Keratinocyte (primary cell): Measurements from ENCODE around the gene MT1E. TPM values are rescaled to one million over a fixed set of nuclear protein-coding genes. Genes with fewer than 3 reads are reported as not detected.

ENCODE experiments used
- DNase-seq: peaks from one replicate; pipeline ENCODE4 v3.0.0-alpha.2; 2011; ENCODE audit warnings: low read depth, missing footprints, low spot score
- FAIRE-seq: peaks from 2 replicates; lab custom pipeline; 2011; peaks lifted over from hg19 to GRCh38; lab: Jason Lieb, UNC
- H2AFZ ChIP-seq: 2 replicates; pipeline ENCODE4 v1.6.0; 2012; ENCODE audit warnings: low read length, control low read depth, inconsistent platforms; ENCODE audit not compliant: control insufficient read depth
- H3K27ac ChIP-seq: 2 replicates; pipeline ENCODE4 v1.5.1; 2011; ENCODE audit warnings: low read length; ENCODE audit not compliant: control insufficient read depth, insufficient read depth
- H3K27me3 ChIP-seq: 3 replicates; pipeline ENCODE4 v1.6.0; 2011; ENCODE audit warnings: low read length; ENCODE audit not compliant: control insufficient read depth, insufficient read depth; ENCODE audit errors: extremely low read depth
- H3K36me3 ChIP-seq, 2 experiments: 2 replicates in 1 of 2; 3 replicates in 1 of 2; pipeline ENCODE4 v1.5.1; 2011; ENCODE audit warnings: low read length in 2 of 2, mild to moderate bottlenecking in 1 of 2; ENCODE audit not compliant: control insufficient read depth in 2 of 2, insufficient read depth in 2 of 2; ENCODE audit errors: extremely low read depth in 1 of 2
- H3K4me1 ChIP-seq: 3 replicates; pipeline ENCODE4 v1.5.1; 2011; ENCODE audit warnings: low read length; ENCODE audit not compliant: control insufficient read depth, insufficient read depth; ENCODE audit errors: extremely low read depth
- H3K4me2 ChIP-seq: 3 replicates; pipeline ENCODE4 v1.6.0; 2011; ENCODE audit warnings: low read depth, low read length; ENCODE audit not compliant: control insufficient read depth, insufficient read depth; ENCODE audit errors: extremely low read depth
- H3K4me3 ChIP-seq, 3 experiments: fragments of 200-600 bp in 1 of 3; sonication (generic) in 1 of 3; 2 replicates in 2 of 3; 3 replicates in 1 of 3; pipeline ENCODE4 v1.5.1; 2011 to 2016; ENCODE audit warnings: low read length in 3 of 3, mild to moderate bottlenecking in 3 of 3, control low read depth in 2 of 3, inconsistent platforms in 1 of 3, low read depth in 1 of 3, mixed read lengths in 1 of 3, mixed run types in 1 of 3, moderate library complexity in 1 of 3; ENCODE audit not compliant: control insufficient read depth in 2 of 3, insufficient read depth in 2 of 3; ENCODE audit errors: extremely low read depth in 1 of 3
- H3K79me2 ChIP-seq: 2 replicates; pipeline ENCODE4 v1.6.0; 2012; ENCODE audit warnings: low read length; ENCODE audit not compliant: control insufficient read depth, insufficient read depth
- H3K9ac ChIP-seq: 3 replicates; pipeline ENCODE4 v1.6.0; 2011; ENCODE audit warnings: low read length; ENCODE audit not compliant: control insufficient read depth, insufficient read depth; ENCODE audit errors: extremely low read depth
- H3K9me1 ChIP-seq: 3 replicates; pipeline ENCODE4 v1.6.0; 2011; ENCODE audit warnings: low read length; ENCODE audit not compliant: control insufficient read depth, insufficient read depth; ENCODE audit errors: extremely low read depth
- H3K9me3 ChIP-seq: 2 replicates; pipeline ENCODE4 v1.5.1; 2012; ENCODE audit warnings: low read depth, low read length; ENCODE audit not compliant: control insufficient read depth
- H4K20me1 ChIP-seq: 3 replicates; pipeline ENCODE4 v1.6.0; 2011; ENCODE audit warnings: low read length; ENCODE audit not compliant: control insufficient read depth, insufficient read depth; ENCODE audit errors: extremely low read depth
- EZH2 ChIP-seq: IDR thresholded peaks from one replicate; pipeline ENCODE4 v1.6.1; 2012; ENCODE audit warnings: inconsistent platforms, mild to moderate bottlenecking, low read length, moderate library complexity
- dilution Hi-C: fragments of 300-500 bp; cut with MboI; formaldehyde crosslinking; loops from one replicate; pipeline ENCODE4 v1.7.0; 2020; ENCODE audit warnings: low sequenced_read_pairs; ENCODE audit not compliant: extremely low pct_ligation_motif_present
- polyA plus RNA-seq, 5 experiments: library from polyadenylated mRNA; depleted of rRNA in 3 of 5; stranded (reverse) in 3 of 5; stranded (forward) in 1 of 5; unstranded in 1 of 5; fragments of >200 nt; gene quantifications; 1 replicate in 1 of 5; 2 replicates in 3 of 5; 3 replicates in 1 of 5; pipeline versions ENCODE4 v1.2.1 to v1.2.3, GENCODE V29; 2011 to 2012; ENCODE audit warnings: missing spikeins in 2 of 5, low read depth in 1 of 5, low replicate concordance in 1 of 5
- TF ChIP-seq, protein P1 (sequence below), 3 experiments: IDR thresholded peaks in 1 of 3; conservative IDR thresholded peaks in 1 of 3; optimal IDR thresholded peaks in 1 of 3; 2 replicates in 2 of 3; 3 replicates in 1 of 3; pipeline versions ENCODE3 to v1.5.1; 2011; ENCODE audit warnings: low read length in 3 of 3, mild to moderate bottlenecking in 3 of 3, moderate library complexity in 2 of 3, control low read depth in 1 of 3, inconsistent platforms in 1 of 3; ENCODE audit not compliant: insufficient read depth in 2 of 3; ENCODE audit errors: extremely low read depth in 1 of 3

MT1E gene
- polyA plus RNA-seq, 1 donor (not counting 4 experiments of a cell fraction or from before 2014, with no cell fraction given) = 394 TPM

DNA sequence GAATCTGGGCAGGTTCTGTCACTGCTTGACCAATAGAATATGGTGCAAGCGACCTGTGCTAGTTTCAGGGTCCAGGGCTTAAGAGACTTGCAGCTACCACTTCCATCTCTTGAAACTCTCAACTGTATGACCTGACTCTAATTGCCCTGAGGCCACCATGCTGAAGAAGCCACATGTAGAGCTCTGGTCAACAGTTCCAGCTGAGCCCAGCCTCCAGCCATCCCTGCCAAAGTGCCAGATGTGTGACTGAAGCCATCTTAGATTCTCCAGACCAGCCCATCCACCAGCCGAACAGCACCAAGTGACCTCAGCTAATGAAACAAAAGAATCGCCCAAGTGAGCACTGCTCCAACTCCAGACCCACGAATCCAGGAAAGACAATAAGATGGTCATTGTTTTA, 20.6 kb upstream of the MT1E start:
- Histone ChIP-seq H3K27me3 (no peaks in the 10 kb centered on the region), H3K4me2 (no peak overlapping the region), H3K4me1 (peaks cover 33% of the 10 kb centered on the region), H2AFZ (no peak overlapping the region), H3K9ac (no peak overlapping the region), H3K4me3 (no peak overlapping the region), H3K36me3 (no peaks in the 10 kb centered on the region), H3K79me2 (no peaks in the 10 kb centered on the region), H4K20me1 (no peaks in the 10 kb centered on the region), H3K9me3 (no peaks in the 10 kb centered on the region), H3K9me1 (no peaks in the 10 kb centered on the region), H3K27ac (peak overlapping the region; percentile 95)
- dilution Hi-C loops = no loop called here
- FAIRE-seq (no peak), DNase-seq (no peak)
- no peak for TF ChIP-seq EZH2
- TF ChIP-seq, protein P1, sequence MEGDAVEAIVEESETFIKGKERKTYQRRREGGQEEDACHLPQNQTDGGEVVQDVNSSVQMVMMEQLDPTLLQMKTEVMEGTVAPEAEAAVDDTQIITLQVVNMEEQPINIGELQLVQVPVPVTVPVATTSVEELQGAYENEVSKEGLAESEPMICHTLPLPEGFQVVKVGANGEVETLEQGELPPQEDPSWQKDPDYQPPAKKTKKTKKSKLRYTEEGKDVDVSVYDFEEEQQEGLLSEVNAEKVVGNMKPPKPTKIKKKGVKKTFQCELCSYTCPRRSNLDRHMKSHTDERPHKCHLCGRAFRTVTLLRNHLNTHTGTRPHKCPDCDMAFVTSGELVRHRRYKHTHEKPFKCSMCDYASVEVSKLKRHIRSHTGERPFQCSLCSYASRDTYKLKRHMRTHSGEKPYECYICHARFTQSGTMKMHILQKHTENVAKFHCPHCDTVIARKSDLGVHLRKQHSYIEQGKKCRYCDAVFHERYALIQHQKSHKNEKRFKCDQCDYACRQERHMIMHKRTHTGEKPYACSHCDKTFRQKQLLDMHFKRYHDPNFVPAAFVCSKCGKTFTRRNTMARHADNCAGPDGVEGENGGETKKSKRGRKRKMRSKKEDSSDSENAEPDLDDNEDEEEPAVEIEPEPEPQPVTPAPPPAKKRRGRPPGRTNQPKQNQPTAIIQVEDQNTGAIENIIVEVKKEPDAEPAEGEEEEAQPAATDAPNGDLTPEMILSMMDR (optimal IDR thresholded peaks at IDR 0.05 in 1 of 3, IDR thresholded peaks at IDR 0.05 in 1 of 3, conservative IDR thresholded peaks at IDR 0.05 in 1 of 3; ENCODE audit: extremely low read depth in 1 of 3, insufficient read depth in 2 of 3, low read length in 3 of 3) = no peak

- peak overlapping the region; percentile 95 for H3K27ac ChIP-seq
- DNase-seq = no peak
- H3K9ac ChIP-seq = no peak overlapping the region
- H3K9me1 ChIP-seq = no peaks in the 10 kb centered on the region
- H3K9me3 ChIP-seq = no peaks in the 10 kb centered on the region
- TF ChIP-seq, protein P1 (optimal IDR thresholded peaks at IDR 0.05 in 1 of 3, IDR thresholded peaks at IDR 0.05 in 1 of 3, conservative IDR thresholded peaks at IDR 0.05 in 1 of 3; ENCODE audit: extremely low read depth in 1 of 3, insufficient read depth in 2 of 3, low read length in 3 of 3) = no peak
- no peak for TF ChIP-seq EZH2
- no peak overlapping the region for H3K4me3 ChIP-seq
- no peak overlapping the region for H2AFZ ChIP-seq
- no peak for FAIRE-seq
- no peaks in the 10 kb centered on the region for H3K27me3 ChIP-seq
- H3K4me2 ChIP-seq = peak overlapping the region; percentile 81
- H4K20me1 ChIP-seq = no peaks in the 10 kb centered on the region
- H3K36me3 ChIP-seq = no peaks in the 10 kb centered on the region
- dilution Hi-C loops = no loop called here
- no peaks in the 10 kb centered on the region for H3K79me2 ChIP-seq
- peaks cover 38% of the 10 kb centered on the region for H3K4me1 ChIP-seq
These were observed 20.1 kb upstream of the MT1E start for GRCh38 chr16:56605475-56605874.
